Mucosa of descending colon (tissue), 3 donors: Measurements from ENCODE around the gene AADACL4. TPM values are rescaled to one million over a fixed set of nuclear protein-coding genes. Genes with fewer than 3 reads are reported as not detected.

Experiments used
- ATAC-seq: fragments of 200-7000 bp; cut with Tn5 transposase; one replicate; pipeline ENCODE4 v1.9.1; 2020; ENCODE audit warnings: mild to moderate bottlenecking, moderate library complexity
- DNase-seq, 3 donors: peaks; one replicate each; pipeline ENCODE4 v3.0.0-alpha.2; 2020
- H3K36me3 ChIP-seq: fragments of 200-600 bp; one replicate; pipeline ENCODE4 v1.8.0; 2021; ENCODE audit warnings: low read depth, mild to moderate bottlenecking
- H3K4me1 ChIP-seq: fragments of 200-600 bp; one replicate; pipeline ENCODE4 v1.8.0; 2021; ENCODE audit warnings: low read depth, mild to moderate bottlenecking
- H3K4me3 ChIP-seq: fragments of 200-600 bp; one replicate; pipeline ENCODE4 v1.8.0; 2021; ENCODE audit warnings: mild to moderate bottlenecking
- H3K9me3 ChIP-seq: fragments of 200-600 bp; one replicate; pipeline ENCODE4 v1.8.0; 2021; ENCODE audit warnings: mild to moderate bottlenecking
- CTCF ChIP-seq: fragments of 200-600 bp; IDR thresholded peaks from one replicate; pipeline ENCODE4 v1.8.0; 2022; ENCODE audit warnings: antibody characterized with exemption, mild to moderate bottlenecking
- intact Hi-C, 2 donors: fragments of 100-400 bp; cut with DNase I in 1 of 2; cut with micrococcal nuclease in 1 of 2; formaldehyde crosslinking; loops; one replicate each; pipeline versions ENCODE4 v1.11.0 to v1.11.1; 2022; cut with DNase I, micrococcal nuclease
- total RNA-seq, 3 donors: library from RNA; stranded (reverse); fragmentation: NEBNext Ultra II Directional in 2 of 3; extraction: Animal tissue kit (Norgen Biotek cat#: 25700) in 2 of 3; gene quantifications; one replicate each; pipeline versions ENCODE4 v1.2.1 to v1.2.4, GENCODE V29; 2021 to 2023
- donor health status: DM: no; HTN: no; CAD: no; lungs with moderate emphysema.
- donor health status: DM: no; HTN: no; CAD: no.
- donor health status: DM: no; HTN: yes; CAD: no.

Gene AADACL4
- total RNA-seq, 3 donors from 2014 or later: not detected

DNA sequence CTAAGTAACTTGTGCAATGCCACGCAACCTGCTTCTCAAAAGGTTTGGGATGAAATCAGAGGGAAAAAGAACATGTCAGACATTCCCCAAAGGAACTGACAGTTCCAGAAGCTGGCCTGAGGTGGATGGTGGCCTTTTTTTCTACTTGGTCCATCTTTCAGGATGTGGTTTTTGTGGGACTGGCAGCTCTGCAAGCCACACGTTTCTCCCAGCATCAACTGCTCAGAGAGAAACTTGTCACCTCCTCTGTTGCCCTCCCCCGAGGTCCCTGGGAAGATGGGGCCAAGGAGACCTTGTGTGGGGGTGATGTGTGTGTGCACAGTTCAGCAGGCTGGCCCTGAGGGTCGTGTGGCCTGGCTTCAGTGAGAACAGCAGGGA, 23.4 kb upstream of the AADACL4 start:
- H3K4me3 ChIP-seq: no peak overlapping the region
- intact Hi-C loops: loop anchor here (10.0 kb wide), 2 partner anchors 296 to 306 kb away; no protein-coding TSS in a partner anchor
- H3K4me1 ChIP-seq: peaks cover 9% of the 10 kb centered on the region

GRCh38 chr1:12620931-12621330, 23.0 kb upstream of the AADACL4 start:
- intact Hi-C loops: loop anchor here (10.0 kb wide), 2 partner anchors 296 to 306 kb away; no protein-coding TSS in a partner anchor

More for the DNA sequence above, 23.4 kb upstream of the AADACL4 start:
- Histone ChIP-seq H3K36me3 (no peaks in the 10 kb centered on the region), H3K9me3 (no peaks in the 10 kb centered on the region)
- ATAC-seq: no peak
- TF ChIP-seq CTCF: no peak
- DNase-seq: peak in 1 of 3 donors; percentile 21

GRCh38 chr1:12621346-12622335, 22.2 kb upstream of the AADACL4 start:
- no peak for DNase-seq
- intact Hi-C loops: loop anchor here (10.0 kb wide), 2 partner anchors 297 to 307 kb away; no protein-coding TSS in a partner anchor
- no peak for TF ChIP-seq CTCF

More at GRCh38 chr1:12620931-12621330, 23.0 kb upstream of the AADACL4 start:
- H3K36me3 ChIP-seq: no peaks in the 10 kb centered on the region
- H3K4me1 ChIP-seq: peaks cover 9% of the 10 kb centered on the region
- TF ChIP-seq CTCF: no peak
- ATAC-seq: no peak
- no peaks in the 10 kb centered on the region for H3K9me3 ChIP-seq
- H3K4me3 ChIP-seq: no peak overlapping the region
- DNase-seq: no peak

GRCh38 chr1:12622506-12622905, 21.4 kb upstream of the AADACL4 start:
- no peak for TF ChIP-seq CTCF
- DNase-seq: no peak
- no peaks in the 10 kb centered on the region for H3K36me3 ChIP-seq
- no peaks in the 10 kb centered on the region for H3K9me3 ChIP-seq
- intact Hi-C loops: loop anchor here (10.0 kb wide), 2 partner anchors 298 to 308 kb away; no protein-coding TSS in a partner anchor
- H3K4me3 ChIP-seq: no peak overlapping the region
- ATAC-seq: no peak
- peaks cover 9% of the 10 kb centered on the region for H3K4me1 ChIP-seq

More at GRCh38 chr1:12621346-12622335, 22.2 kb upstream of the AADACL4 start:
- Histone ChIP-seq H3K36me3 (no peaks in the 10 kb centered on the region), H3K4me3 (no peak overlapping the region), H3K4me1 (peaks cover 9% of the 10 kb centered on the region), H3K9me3 (no peaks in the 10 kb centered on the region)
- no peak for ATAC-seq

GRCh38 chr1:12625276-12625675, 18.6 kb upstream of the AADACL4 start:
- no peak for ATAC-seq
- no peak for TF ChIP-seq CTCF
- Histone ChIP-seq H3K4me3 (no peak overlapping the region), H3K9me3 (no peaks in the 10 kb centered on the region), H3K4me1 (no peaks in the 10 kb centered on the region), H3K36me3 (no peaks in the 10 kb centered on the region)
- intact Hi-C loops: loop anchor here (10.0 kb wide), 2 partner anchors 300 to 310 kb away; no protein-coding TSS in a partner anchor
- no peak for DNase-seq
